ENCODE results near the gene ANGEL2.

The ANGEL2 gene

GRCh38 chr1:212981571-212982328, 33.9 kb downstream of the ANGEL2 start:
- H3K36me3 ChIP-seq (ENCODE audit: insufficient read depth, low read length): no peaks in the 10 kb centered on the region
- H3K27me3 ChIP-seq (ENCODE audit: control insufficient read depth, insufficient read depth, low read length): no peaks in the 10 kb centered on the region
- peaks cover 23% of the 10 kb centered on the region for H3K4me1 ChIP-seq (ENCODE audit: control insufficient read depth, insufficient read depth, low read length)
- H3K4me3 ChIP-seq (ENCODE audit: low read length): no peak overlapping the region
- no peak overlapping the region for H3K9ac ChIP-seq (ENCODE audit: low read depth, low read length)
- H3K4me2 ChIP-seq (ENCODE audit: low read length): no peak overlapping the region
- no peaks in the 10 kb centered on the region for H3K9me3 ChIP-seq (replicated peaks; ENCODE audit: low read length)

- Histone ChIP-seq H3K4me2 (ENCODE audit: low read length) (no peak overlapping the region), H3K4me3 (ENCODE audit: low read length) (no peak overlapping the region), H3K9ac (ENCODE audit: low read depth, low read length) (no peak overlapping the region), H3K4me1 (ENCODE audit: control insufficient read depth, insufficient read depth, low read length) (peaks cover 23% of the 10 kb centered on the region), H3K27me3 (ENCODE audit: control insufficient read depth, insufficient read depth, low read length) (no peaks in the 10 kb centered on the region), H3K9me3 (replicated peaks; ENCODE audit: low read length) (no peaks in the 10 kb centered on the region), H3K36me3 (ENCODE audit: insufficient read depth, low read length) (no peaks in the 10 kb centered on the region)
Observed at GRCh38 chr1:212981025-212981495, 34.6 kb downstream of the ANGEL2 start.

GRCh38 chr1:212980123-212980785, 35.4 kb downstream of the ANGEL2 start:
- Histone ChIP-seq H3K9me3 (replicated peaks; ENCODE audit: low read length) (no peaks in the 10 kb centered on the region), H3K27me3 (ENCODE audit: control insufficient read depth, insufficient read depth, low read length) (no peaks in the 10 kb centered on the region), H3K4me2 (ENCODE audit: low read length) (no peak overlapping the region), H3K4me1 (ENCODE audit: control insufficient read depth, insufficient read depth, low read length) (peaks cover 23% of the 10 kb centered on the region), H3K4me3 (ENCODE audit: low read length) (no peak overlapping the region), H3K36me3 (ENCODE audit: insufficient read depth, low read length) (no peaks in the 10 kb centered on the region), H3K9ac (ENCODE audit: low read depth, low read length) (no peak overlapping the region)

GRCh38 chr1:212979340-212980122, 36.1 kb downstream of the ANGEL2 start:
- no peak overlapping the region for H3K4me2 ChIP-seq (ENCODE audit: low read length)
- no peak overlapping the region for H3K9ac ChIP-seq (ENCODE audit: low read depth, low read length)
- no peaks in the 10 kb centered on the region for H3K9me3 ChIP-seq (replicated peaks; ENCODE audit: low read length)
- H3K36me3 ChIP-seq (ENCODE audit: insufficient read depth, low read length): no peaks in the 10 kb centered on the region
- peaks cover 23% of the 10 kb centered on the region for H3K4me1 ChIP-seq (ENCODE audit: control insufficient read depth, insufficient read depth, low read length)
- H3K27me3 ChIP-seq (ENCODE audit: control insufficient read depth, insufficient read depth, low read length): peaks cover 5% of the 10 kb centered on the region
- no peak overlapping the region for H3K4me3 ChIP-seq (ENCODE audit: low read length)

GRCh38 chr1:212977781-212978645, 37.7 kb downstream of the ANGEL2 start:
- Histone ChIP-seq H3K9me3 (replicated peaks; ENCODE audit: low read length) (no peaks in the 10 kb centered on the region), H3K9ac (ENCODE audit: low read depth, low read length) (no peak overlapping the region), H3K4me2 (ENCODE audit: low read length) (no peak overlapping the region), H3K4me1 (ENCODE audit: control insufficient read depth, insufficient read depth, low read length) (peaks cover 23% of the 10 kb centered on the region), H3K36me3 (ENCODE audit: insufficient read depth, low read length) (no peaks in the 10 kb centered on the region), H3K4me3 (ENCODE audit: low read length) (no peak overlapping the region), H3K27me3 (ENCODE audit: control insufficient read depth, insufficient read depth, low read length) (peaks cover 9% of the 10 kb centered on the region)

- Histone ChIP-seq H3K27me3 (ENCODE audit: control insufficient read depth, insufficient read depth, low read length) (peaks cover 9% of the 10 kb centered on the region), H3K9me3 (replicated peaks; ENCODE audit: low read length) (no peaks in the 10 kb centered on the region), H3K9ac (ENCODE audit: low read depth, low read length) (no peak overlapping the region), H3K4me2 (ENCODE audit: low read length) (no peak overlapping the region), H3K4me1 (ENCODE audit: control insufficient read depth, insufficient read depth, low read length) (peaks cover 19% of the 10 kb centered on the region), H3K4me3 (ENCODE audit: low read length) (no peak overlapping the region), H3K36me3 (ENCODE audit: insufficient read depth, low read length) (no peaks in the 10 kb centered on the region)
Observed at GRCh38 chr1:212976586-212976985, 39.1 kb downstream of the ANGEL2 start.

- Histone ChIP-seq H3K9me3 (replicated peaks; ENCODE audit: low read length) (no peaks in the 10 kb centered on the region), H3K27me3 (ENCODE audit: control insufficient read depth, insufficient read depth, low read length) (peaks cover 9% of the 10 kb centered on the region), H3K4me1 (ENCODE audit: control insufficient read depth, insufficient read depth, low read length) (peaks cover 7% of the 10 kb centered on the region), H3K4me3 (ENCODE audit: low read length) (no peak overlapping the region), H3K36me3 (ENCODE audit: insufficient read depth, low read length) (no peaks in the 10 kb centered on the region), H3K9ac (ENCODE audit: low read depth, low read length) (no peak overlapping the region), H3K4me2 (ENCODE audit: low read length) (no peak overlapping the region)
Observed at GRCh38 chr1:212975111-212975918, 40.4 kb downstream of the ANGEL2 start.

GRCh38 chr1:212974711-212975110, 41.0 kb downstream of the ANGEL2 start:
- peaks cover 3% of the 10 kb centered on the region for H3K4me1 ChIP-seq (ENCODE audit: control insufficient read depth, insufficient read depth, low read length)
- H3K4me2 ChIP-seq (ENCODE audit: low read length): no peak overlapping the region
- H3K4me3 ChIP-seq (ENCODE audit: low read length): no peak overlapping the region
- H3K27me3 ChIP-seq (ENCODE audit: control insufficient read depth, insufficient read depth, low read length): peaks cover 9% of the 10 kb centered on the region
- H3K9me3 ChIP-seq (replicated peaks; ENCODE audit: low read length): no peaks in the 10 kb centered on the region
- H3K9ac ChIP-seq (ENCODE audit: low read depth, low read length): no peak overlapping the region
- H3K36me3 ChIP-seq (ENCODE audit: insufficient read depth, low read length): no peaks in the 10 kb centered on the region

GRCh38 chr1:212973899-212974298, 41.8 kb downstream of the ANGEL2 start:
- Histone ChIP-seq H3K4me2 (ENCODE audit: low read length) (no peak overlapping the region), H3K4me1 (ENCODE audit: control insufficient read depth, insufficient read depth, low read length) (no peaks in the 10 kb centered on the region), H3K9me3 (replicated peaks; ENCODE audit: low read length) (no peaks in the 10 kb centered on the region), H3K4me3 (ENCODE audit: low read length) (no peak overlapping the region), H3K36me3 (ENCODE audit: insufficient read depth, low read length) (no peaks in the 10 kb centered on the region), H3K9ac (ENCODE audit: low read depth, low read length) (no peak overlapping the region), H3K27me3 (ENCODE audit: control insufficient read depth, insufficient read depth, low read length) (peaks cover 9% of the 10 kb centered on the region)

GRCh38 chr1:212973426-212973825, 42.2 kb downstream of the ANGEL2 start:
- Histone ChIP-seq H3K9me3 (replicated peaks; ENCODE audit: low read length) (no peaks in the 10 kb centered on the region), H3K4me2 (ENCODE audit: low read length) (no peak overlapping the region), H3K27me3 (ENCODE audit: control insufficient read depth, insufficient read depth, low read length) (peaks cover 9% of the 10 kb centered on the region), H3K9ac (ENCODE audit: low read depth, low read length) (no peak overlapping the region), H3K36me3 (ENCODE audit: insufficient read depth, low read length) (no peaks in the 10 kb centered on the region), H3K4me1 (ENCODE audit: control insufficient read depth, insufficient read depth, low read length) (no peaks in the 10 kb centered on the region), H3K4me3 (ENCODE audit: low read length) (no peak overlapping the region)

Measured in skeletal muscle satellite cell (primary cell).